ENCODE measurements around the gene HMGN1. TPM values are rescaled to one million over a fixed set of nuclear protein-coding genes. Genes with fewer than 3 reads are reported as not detected.

Gene HMGN1
- polyA plus RNA-seq, 1 donor = 276 TPM

DNA sequence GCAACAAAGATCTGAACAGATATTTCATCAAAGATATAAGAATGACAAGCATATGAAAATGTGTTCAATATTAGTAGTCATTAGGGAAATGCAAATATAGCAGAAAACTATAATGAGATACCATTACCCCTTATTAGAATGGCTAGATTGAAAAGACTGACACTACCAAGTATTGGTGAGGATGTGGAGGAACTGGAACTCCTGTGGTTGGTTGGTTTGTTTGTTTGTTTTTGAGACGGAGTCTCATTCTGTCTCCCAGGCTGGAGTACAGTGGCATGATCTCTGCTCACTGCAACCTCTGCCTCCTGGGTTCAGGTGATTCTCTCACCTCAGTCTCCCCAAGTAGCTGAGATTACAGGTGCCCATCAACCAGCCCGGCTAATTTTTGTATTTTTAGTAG, 18.9 kb upstream of the HMGN1 start:
- DNase-seq (ENCODE audit: low read depth) = no peak

- DNase-seq (ENCODE audit: low read depth) = no peak
Observed at GRCh38 chr21:39366563-39366962, 17.7 kb upstream of the HMGN1 start.

DNA sequence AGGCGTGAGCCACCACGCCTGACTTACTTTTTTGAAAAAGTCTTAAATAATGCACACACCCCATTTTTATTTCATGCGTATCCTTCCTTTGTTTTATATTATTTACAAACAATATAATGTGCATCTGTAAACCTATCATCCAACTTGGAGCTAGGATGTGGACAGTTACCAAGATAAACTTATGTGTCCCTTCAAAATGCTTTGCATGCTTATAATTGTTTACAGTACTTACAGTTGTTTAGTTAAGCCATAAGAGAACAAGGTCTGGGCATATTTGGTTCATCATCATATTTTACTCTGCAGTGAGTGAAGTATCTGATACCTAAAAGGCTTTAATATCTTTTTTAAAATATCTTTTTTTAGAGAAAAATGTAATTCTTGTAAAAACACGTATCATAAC, 16.1 kb upstream of the HMGN1 start:
- no peak for DNase-seq (ENCODE audit: low read depth)

GRCh38 chr21:39363607-39364555, 15.0 kb upstream of the HMGN1 start:
- DNase-seq (ENCODE audit: low read depth) = no peak

DNA sequence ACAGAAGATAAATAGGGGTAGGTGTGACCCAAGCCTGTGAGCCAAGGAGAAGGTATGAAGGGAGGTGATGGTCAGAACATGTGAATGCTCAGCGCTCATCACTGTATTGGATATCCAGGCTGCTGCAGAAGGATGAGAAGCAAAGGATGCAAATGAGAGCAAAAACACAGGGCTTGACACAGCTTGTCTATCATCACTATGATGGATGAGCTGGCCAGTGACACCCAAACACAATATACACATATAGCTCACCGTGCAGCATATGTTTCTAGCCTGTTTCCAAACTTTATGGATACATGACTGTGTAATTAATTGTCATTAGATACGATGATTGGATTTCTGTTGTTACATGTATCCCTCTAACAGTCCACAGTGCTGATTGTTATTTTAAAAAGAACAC, 13.8 kb upstream of the HMGN1 start:
- no peak for DNase-seq (ENCODE audit: low read depth)

GRCh38 chr21:39359382-39359781, 10.5 kb upstream of the HMGN1 start:
- no peak for DNase-seq (ENCODE audit: low read depth)

DNA sequence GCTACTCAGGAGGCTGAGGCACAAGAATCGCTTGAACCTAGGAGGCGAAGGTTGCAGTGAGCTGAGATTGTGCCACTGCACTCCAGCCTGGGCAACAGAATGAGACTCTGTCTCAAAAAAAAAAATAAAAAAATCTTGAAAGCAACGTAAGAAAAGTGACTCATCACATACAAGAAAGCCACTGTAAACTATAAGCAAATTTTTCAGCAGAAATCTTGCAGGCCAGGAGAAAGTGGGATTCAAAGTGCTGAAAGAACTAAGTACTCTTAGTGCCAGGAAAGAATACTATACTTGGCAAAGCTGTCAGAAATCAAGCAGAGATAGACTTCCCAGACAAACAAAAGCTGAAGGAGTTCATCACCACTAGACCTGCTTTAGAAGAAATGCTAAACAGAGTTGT, 4.4 kb upstream of the HMGN1 start:
- DNase-seq (ENCODE audit: low read depth) = no peak

DNA sequence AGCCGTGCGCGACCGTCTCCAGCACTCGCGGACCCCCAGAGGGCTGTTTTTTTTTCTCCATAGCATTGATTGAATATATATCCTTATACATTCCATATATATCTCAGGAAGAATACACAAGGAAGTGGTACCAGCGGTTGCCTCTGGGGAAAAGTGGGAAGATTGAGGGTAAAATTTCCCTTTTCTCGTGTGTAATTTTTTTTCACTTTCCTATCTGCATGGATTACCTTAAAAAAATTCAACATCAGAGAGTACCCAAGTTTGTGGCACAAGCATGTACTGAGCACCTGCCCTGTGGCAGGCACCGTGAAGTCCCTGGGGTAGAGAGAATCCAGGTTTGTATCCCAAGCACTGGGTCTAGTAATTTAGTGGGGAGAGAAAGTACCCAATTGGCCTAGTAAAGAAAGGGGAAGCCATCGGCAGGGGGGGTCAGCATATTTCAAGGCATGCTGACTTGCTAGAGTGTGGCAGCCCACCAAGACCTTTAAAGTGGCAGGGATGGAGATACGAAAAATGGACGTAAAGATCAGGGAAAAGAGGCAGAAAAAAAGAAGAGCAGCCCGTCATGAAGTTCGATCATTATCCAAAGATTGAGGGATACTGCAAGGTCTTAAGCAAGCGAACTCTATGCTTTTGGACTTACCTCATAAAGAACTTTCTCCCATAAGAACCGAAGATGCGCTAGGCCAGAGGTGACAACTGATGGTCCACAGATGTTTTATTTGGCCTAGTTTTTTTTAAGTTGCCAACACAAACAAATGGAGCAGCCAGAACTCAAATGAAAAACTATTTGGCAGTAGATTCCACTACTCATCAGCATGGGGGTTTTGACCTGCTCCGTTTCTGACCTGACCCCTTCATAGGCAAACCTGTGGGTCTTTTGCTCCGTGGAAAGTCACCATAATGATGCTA, 1.5 kb upstream of the HMGN1 start:
- DNase-seq (ENCODE audit: low read depth) = no peak

GRCh38 chr21:39349211-39350093, 564 bp upstream of the HMGN1 start:
- DNase-seq (ENCODE audit: low read depth) = peak; percentile 84

DNA sequence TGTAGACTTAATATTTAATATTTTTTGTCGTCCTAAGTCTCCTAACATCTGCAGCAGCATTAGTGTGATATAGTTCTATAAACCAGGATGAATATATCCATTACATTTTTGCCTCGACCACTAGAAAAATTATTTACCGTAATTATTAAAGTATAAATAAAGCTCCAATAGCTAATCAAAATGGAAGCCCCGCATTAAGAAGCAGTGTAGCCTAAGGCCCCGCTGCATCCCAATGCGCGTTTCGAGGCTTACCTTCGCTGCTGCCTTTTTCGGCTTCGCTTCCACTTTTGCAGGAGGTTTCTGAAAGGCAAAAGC, 891 bp downstream of the HMGN1 start:
- DNase-seq (ENCODE audit: low read depth) = no peak

GRCh38 chr21:39347537-39347936, 1.4 kb downstream of the HMGN1 start:
- no peak for DNase-seq (ENCODE audit: low read depth)

DNA sequence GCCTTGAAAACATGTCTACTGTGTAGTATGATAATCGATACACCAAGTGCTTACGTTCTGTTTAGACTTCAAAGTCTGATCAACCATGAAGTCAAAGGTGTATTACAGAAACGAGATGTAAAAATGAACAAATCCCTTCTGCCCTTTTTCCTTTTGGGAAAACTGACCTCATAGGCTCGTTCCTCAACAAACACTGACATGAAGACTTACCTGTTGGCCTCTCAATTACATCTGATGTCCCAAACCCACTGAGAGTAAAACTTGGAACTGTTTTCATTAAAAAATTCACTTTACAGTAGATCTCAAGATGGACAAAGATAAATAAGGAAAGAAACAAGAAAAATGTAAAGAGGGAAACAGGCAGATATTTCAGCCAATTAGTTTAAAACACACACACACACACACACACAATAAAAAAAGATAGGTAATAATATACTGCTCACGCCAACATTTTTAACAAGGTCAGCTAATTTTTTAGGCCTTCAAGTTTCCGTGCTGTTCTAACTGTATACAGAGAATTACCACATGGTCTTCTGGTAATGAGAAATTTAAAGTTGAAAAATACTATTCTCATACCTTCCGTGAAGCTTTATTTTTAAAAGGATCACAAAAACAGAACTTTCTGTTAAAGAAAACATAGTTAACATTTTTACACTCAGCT, 2.1 kb downstream of the HMGN1 start:
- DNase-seq (ENCODE audit: low read depth) = no peak

DNA sequence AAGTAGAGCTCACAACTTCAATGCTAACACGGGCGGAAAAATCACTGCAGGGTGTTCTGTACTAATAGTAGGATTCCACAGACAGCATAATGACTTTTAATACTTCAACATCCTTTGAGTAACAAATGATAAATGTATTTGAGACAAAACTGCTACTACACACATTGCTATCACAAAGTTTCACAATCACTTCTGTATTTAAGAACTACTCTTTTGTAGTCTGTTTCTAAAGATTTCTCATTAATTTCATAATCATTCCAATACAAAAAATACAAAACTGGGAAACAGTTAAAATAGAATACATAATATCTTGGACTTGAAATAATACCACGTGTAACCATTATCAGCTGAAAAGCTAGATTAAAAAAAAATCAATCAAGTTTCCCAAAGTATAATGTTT, 2.7 kb downstream of the HMGN1 start:
- DNase-seq (ENCODE audit: low read depth) = no peak

DNA sequence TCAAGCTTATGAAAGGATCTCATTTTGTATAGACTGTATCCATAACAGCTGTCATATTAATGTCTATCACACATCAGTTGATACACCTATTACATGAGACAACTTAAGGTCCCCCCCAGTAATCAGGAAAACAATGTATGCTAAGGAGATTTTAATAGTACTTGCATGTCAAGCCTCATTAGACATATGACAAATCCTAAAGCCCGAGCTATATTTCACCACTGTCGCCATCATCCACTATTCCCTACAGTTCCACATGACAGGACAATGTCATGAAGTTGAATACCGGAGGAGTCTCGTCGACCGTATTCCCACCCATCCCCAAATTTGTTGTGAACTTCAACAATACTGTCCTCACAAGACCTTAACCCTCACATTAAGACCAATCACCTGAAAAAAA, 3.4 kb downstream of the HMGN1 start:
- no peak for DNase-seq (ENCODE audit: low read depth)

DNA sequence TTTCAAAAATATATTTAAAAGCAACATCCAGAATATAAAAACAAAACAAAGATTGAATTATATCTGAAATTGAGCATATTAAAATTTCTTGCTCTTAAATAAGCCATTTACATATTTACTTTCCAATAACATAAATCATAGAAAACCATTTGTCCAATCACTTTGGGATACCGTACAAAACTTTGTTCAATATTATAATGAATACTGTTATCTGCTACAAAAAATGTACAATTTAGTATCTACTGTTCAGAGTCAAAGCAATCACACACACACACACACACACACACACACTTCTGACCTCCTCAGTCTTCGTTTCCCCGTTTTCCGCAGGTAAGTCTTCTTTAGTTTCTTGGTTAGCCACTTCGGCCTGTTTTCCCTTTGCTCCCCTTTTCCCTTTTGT, 4.0 kb downstream of the HMGN1 start:
- no peak for DNase-seq (ENCODE audit: low read depth)

DNA sequence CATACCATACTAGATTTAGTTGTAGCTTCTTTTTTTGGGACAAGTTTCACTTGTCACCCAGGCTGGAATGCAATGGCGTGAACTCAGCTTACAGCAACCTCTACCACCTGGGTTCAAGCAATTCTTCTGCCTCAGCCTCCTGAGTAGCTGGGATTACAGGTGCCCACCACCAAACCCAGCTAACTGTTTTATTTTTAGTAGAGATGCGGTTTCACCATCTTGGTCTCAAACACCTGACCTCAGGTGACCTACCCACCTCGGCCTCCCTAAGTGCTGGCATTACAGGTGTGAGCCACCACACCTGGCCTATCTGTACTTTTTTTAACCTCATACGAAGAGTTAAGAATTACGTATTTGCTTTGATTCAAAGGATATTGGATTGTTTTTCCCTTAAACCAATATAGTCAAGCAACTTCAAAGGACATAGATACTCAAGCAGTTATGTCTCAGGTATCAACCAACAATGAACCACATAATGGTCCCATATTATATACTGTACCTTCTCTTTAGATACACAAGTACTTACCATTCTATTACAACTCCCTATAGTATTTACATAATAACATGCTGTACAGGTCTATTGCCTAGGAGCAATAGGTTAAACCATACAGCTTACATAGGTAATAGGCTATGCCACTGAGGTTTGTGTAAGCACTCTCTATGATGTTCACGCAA, 7.5 kb downstream of the HMGN1 start:
- no peak for DNase-seq (ENCODE audit: low read depth)

DNA sequence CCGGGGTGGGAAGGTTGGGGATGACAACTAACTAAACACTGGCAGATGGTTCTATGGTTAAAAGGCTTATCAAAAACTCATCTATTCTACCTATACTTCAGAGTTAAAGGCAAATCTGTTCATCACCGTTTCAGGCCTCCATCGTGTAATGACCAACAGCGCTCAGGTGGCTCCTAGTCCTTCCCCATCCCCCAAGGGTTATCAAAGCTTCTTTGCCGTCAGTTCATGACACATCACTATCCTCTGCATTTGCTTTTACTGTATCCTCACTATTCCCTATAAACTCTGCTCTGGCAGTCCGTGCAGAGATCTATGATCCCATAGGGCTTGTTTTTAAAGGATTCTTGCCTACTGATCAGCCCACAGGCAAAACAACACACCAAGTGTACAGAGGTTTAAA, 8.2 kb downstream of the HMGN1 start:
- DNase-seq (ENCODE audit: low read depth) = no peak

DNA sequence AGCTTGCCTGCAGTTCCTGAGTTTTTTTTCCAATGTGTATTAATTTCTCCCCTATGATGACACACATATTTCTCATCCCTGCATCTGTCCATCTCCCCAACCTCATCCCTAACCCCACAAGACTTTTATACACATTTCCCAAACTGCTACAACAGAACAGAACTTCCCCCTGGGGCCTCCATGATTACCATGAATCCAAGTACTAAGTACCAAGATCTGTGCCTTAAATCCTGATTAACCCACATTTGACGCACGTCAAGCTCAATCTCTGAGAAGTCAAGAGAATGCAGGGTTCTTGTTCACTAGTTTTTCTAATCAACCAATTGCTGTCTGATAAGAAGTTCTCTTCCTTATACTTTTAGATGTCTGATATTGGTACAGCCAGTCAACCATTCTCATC, 9.7 kb downstream of the HMGN1 start:
- DNase-seq (ENCODE audit: low read depth) = no peak

GRCh38 chr21:39336457-39337008, 12.4 kb downstream of the HMGN1 start:
- no peak for DNase-seq (ENCODE audit: low read depth)

DNA sequence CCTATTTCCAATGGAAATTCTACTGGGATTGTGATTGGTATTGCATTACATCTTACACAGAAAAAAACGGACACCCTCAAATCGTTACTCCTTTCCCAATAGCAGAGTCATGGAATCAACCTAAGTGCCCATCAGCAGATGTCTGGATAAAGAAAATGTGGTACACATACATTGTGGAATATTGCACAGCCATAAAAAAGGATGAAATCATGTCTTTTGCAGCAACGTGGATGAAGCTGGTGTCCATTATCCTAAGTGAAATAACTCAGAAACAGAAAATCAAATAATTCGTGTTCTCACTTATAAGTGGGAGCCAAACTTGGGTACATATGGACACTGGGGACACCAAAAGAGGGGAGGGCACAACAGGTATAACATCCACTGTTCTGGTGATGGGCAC, 14.3 kb downstream of the HMGN1 start:
- no peak for DNase-seq (ENCODE audit: low read depth)
